NCI-H2029 treated with DMSO at 0.1 percent for 48 hours (cell line): ENCODE measurements around the gene PTS.

ENCODE experiments used
- DNase-seq: peaks from one replicate; lab custom pipeline; 2025; lab: John Stamatoyannopoulos, UW

PTS gene

DNA sequence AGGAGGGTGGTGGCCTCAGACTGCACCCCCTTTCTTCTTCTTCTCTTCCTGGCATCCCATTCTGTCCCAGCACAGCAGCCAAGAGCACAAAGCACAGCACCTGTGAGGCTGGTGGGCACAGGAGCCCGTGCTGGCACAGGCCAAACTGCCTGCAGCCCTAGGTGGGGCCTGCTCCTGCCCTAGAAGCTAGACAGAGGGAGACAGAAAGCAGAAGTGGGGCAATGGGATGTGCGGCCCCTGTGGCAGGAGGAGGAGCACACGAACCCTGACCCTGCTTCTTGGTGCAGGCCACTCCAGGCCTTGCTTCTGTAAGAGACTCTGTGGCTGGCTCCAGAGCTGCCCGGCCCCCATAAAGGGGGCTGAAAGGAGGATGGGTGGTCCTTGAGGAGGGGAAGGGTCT is 3.9 kb upstream of the PTS start:
- no peak for DNase-seq

DNA sequence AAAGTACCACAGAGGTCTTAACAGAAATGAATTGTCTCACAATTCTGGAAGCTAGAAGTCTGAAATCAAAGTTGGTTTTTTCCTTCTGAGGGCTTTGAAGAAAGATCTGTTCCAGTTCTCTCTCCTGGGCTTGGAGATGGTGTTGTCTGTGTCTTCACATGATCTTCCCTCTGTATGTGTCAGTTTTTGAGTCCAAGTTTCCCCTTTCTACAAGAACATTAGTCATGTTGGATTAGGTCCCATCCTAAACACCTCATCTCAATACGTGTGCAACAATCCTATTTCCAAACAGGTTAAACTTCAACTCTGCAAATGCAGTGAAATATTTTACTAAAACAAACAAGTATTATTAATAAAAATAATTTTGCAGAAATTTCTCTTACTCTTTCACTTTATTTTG is 3.1 kb upstream of the PTS start:
- no peak for DNase-seq

DNA sequence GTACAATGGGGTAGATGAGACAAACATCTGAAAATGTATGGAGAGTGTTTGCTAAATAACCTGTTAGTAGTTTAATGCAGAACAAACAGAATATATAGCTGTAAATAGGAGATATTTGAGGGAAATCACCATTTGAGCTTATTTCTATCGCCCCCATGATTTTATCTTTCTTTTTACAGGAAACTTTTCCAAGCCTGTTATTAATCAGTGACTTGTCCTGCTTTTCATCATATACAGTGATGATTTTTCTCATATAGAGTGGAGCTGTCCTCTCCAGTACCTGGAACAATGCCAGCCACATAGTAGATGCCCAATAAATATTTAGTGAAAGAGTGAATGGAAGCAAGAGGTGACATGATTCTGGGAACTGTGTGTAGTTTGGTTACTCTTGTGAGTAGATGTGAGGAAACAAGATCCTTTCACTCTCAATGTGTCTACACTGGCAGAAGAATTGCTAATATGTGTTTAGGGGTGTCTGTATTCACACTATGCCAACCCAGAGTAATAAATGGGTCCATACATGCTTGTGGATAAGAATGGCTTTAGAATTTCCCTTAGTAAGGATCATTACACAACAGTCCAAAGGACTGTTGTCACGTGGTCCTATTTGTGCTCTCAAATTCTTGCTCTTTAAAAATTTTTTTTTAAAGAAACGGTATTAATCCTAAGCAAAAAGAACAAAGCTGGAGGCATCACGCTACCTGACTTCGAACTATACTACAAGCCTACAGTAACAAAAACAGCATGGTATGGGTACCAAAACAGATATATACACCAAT is 2.3 kb upstream of the PTS start:
- DNase-seq: no peak

DNA sequence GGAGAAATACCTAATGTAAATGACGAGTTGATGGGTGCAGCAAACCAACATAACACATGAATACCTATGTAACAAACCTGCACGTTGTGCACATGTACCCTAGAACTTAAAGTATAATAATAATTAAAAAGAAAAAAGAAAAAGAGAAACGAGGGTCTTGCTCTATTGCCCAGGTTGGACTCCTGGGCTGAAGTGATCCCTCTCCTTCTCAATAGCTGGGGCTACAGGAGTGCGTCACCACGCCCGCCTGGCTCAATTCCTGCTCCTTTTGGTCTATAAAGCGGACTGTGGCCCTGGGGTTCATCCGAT is 521 bp upstream of the PTS start:
- DNase-seq: no peak

DNA sequence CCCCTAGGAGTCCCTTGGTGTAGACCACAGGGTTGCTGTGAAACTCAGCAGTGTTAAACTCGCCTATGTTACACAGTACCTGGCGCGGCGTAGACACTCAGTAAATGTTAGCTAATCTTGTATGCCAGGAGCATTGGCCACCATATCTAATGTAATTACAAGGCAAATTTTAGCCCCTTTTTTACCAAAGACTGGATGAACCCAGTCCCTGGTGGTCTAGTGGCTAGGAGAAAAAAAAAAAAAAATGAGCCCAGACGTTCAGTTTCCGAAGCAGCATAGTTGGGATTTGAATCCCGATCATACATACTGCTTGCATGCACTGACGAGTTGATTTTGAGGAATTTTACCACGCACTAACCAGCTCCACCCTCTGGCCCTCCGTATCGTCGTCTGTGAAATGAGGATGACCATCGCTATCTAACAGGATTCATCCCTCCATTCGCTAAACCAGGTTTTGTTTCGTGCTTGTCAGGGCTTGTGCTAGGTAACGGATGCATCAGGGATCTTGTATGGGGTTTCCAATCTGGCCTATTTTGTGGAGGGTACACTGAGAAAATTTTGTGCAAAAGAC is 688 bp downstream of the PTS start:
- no peak for DNase-seq

DNA sequence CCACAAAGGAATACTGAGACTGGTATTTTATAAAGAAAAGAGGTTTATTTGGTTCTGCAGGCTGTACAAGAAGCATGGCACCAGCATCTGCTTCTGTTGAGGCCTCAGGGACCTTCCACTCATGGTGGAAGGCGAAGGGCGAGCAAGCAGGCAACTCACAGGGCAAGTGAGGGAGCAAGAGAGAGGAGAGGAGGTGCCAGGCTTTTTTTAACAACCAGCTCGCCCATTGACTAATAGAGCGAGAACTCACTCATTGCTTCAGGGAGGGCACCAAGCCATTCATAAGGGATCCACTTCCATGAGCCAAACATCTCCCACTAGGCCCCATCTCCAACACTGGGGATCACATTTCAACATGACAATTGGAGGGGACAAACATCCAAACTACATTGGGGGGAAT is 1.2 kb downstream of the PTS start:
- no peak for DNase-seq

DNA sequence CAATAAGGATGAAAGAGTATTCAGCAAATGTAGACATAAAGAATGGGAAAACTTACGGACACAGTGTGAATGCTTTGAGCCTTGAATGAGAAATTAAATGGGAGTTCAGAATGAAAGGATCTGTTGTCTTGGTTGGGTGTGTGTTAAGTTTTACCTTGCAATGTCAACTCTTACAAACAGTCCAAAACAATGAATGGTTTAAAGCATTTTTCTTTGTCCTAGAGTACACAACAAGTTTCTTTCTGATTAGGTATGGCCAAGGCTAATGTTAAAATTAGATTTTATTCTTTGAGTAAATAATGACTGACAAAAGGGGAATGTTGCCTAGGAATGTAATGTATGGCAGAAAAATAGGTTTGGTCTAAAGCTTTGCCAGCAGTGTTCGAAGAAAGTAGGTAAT is 2.5 kb downstream of the PTS start:
- DNase-seq: no peak

DNA sequence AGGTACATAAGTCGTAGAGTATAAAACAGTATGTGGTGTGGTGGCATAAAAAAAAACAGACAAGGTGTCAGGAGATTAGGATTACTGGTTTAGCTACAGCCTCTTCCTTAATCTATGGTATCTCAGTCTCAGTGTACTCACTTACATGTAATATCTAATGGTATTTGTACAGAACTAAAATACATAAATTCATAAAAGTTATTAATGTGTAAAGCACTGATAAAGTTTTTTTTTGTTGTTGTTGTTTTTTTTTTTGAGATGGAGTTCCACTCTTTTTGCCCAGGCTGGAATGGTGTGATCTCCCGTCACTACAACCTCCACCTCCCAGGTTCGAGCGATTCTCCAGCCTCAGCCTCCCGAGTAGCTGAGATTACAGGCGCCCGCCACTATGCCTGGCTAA is 2.9 kb downstream of the PTS start:
- DNase-seq: no peak

DNA sequence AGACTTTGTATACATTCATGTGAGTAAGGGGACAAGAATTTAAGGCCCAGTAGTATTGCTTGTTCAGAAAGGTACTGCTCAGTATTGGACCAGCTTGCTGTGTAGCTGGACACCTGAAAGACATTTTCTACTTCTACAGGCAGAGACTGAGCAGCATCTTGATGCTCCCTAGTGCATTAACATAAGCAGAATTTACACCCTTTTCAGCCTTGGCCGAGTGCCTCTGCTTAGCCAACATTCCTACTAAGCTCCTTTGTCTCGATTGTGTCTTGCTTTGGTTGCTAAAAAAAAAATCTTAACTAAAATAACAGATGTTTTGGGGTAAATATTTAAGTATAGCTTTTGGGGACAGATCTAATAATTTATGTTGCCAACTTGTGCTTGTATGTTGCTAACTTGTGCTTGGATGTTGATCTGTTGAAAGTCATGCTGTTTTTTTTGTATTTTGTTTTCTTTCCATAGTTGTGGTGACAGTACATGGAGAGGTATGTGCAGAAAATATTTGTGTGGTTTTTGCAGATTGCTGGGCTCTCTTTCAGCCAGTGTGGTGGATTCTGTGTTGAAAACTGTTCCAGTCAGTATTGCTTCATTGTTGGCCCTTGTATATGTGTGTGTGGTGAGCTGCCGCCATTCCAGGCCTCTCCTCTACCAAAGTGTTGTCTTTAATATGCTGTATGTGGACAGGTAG is 3.7 kb downstream of the PTS start:
- DNase-seq: no peak

DNA sequence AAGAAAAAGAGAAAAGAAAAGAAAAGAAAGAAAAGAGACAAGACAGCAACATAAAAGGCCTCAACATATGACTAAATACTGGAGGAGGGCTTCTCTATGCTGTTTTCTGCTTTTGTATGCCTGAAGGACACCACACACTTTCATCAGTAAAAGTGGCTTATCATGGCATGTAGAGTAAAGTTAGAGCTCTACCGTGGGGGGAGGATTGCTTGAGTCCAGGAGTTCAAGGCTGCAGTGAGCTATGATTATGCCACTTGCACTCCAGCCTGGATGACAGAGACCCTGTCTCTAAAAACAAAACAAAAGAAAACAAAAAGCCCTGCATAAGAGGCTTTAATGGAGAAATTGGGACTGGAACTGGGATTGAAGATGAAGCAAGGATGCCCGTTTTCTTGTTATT is 5.7 kb downstream of the PTS start:
- DNase-seq: no peak

DNA sequence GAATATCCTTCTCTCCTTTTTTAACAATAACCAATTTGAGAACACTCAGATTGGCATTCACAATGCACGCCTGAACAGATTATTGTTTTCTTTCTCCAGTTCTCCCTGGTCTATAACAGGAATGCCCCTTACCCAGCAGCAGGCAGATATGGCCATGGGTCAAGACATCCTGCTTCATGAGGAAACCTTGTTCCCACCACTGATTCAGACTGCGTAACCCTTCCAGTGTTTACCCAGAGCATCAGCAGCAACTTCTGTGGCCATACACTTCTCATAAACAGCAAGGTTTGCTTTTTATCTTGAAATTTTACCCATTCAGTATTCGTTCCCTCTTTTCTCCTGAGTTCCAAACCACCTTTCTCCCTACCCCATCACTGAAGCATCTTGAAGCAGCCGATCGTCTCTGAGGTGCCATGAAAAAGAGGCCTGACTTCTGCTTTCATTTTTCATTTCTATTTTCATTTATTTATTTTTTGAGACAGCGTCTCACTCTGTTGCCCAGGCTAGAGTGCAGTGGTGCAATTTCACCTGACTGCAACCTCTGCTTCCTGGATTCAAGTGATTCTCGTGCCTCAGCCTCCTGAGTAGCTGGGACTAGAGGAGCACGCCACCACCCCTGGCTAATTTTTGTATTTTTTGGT is 9.6 kb downstream of the PTS start:
- no peak for DNase-seq

DNA sequence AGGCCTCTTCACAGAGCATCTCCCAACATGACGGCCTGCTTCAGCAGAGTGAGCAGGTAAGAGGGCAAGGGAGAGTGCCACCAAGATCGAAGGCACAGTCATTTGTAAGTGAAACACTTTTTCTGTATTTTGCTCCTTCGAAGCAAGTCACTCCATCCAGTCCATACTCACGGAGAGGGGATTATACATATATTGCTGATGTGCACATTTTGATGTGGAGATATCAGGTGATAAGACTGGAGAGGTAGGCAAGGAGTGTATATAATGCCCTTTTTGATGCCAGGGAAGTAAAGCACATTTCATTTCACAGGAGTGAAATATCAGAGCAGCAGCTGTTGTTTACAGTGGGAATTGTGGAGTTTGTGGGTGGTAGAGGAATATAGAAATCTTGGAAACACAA is 11.2 kb downstream of the PTS start:
- no peak for DNase-seq

DNA sequence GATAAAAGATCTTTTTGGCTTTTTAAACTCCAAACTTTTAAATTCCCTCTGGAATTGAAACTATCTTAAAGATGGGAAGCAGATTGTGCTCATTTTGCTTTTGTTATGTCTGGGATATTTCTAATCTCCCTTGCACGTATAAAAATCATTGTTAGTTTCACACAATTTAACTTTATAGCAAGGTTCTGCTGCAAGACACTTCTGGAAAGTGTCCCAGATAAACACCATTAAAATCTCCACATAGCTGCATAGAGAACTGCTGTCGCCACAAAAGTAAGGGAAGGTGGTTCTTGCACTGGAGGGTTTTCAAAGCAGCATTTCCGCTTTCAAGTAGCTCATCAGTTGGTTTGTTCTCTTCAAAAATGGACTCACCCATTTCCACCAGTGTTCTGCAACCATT is 11.8 kb downstream of the PTS start:
- DNase-seq: no peak

DNA sequence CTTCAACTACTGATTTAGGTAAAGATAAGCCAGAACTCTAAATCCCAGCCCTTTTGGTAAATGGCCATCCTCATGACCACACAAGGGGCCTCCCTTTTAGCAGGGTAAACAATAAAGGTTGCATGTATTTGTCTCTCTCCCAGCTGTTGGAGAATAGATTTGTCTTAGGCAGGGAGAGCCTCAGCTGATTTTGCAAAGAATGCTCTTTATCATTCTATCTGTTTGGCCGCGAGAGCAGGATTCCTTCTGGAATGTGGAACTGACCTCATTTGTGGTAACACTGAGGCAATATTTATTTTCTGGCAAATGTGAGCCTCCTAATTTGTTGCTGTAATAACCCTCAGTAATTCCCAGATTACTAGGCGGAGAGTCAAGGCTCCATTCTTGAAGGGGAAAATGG is 15.3 kb downstream of the PTS start:
- no peak for DNase-seq

DNA sequence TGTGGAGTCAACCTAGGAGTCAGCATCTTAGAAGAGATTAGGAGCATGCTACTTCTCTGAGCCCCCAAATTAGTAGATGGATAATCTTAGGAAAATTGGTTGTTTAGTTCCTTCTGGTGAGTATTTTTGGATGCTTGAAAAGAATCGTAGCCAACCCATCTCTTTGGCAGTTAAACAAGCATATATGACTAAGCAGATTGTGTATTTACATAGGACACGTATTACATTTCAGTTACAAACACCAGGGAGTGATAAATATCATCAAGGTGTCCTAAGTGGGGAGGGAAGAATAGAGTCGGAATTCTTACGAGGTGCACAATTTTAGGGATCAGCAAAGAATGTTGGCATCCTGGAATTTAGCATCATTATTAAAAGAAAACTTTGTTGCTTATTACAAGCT is 21.0 kb downstream of the PTS start:
- DNase-seq: no peak

DNA sequence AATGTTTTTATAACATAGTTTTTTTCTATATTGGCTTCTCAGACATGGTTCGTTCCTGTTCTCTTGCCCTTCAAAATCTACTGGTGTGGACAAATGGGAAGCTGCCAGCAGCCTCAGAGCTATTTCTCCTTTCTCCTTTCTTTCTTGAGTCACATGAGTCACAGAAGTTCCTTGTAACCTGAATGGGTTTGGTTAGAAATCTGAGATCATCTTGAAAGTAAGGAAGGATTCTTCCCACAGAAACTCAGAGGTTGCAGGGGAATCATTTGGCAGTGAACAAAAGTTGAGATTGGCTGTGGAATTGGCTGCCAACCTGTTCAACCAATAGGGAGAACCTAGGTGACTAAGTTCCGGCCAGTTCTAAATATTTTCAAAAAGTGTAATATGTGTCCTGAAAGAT is 22.0 kb downstream of the PTS start:
- no peak for DNase-seq

DNA sequence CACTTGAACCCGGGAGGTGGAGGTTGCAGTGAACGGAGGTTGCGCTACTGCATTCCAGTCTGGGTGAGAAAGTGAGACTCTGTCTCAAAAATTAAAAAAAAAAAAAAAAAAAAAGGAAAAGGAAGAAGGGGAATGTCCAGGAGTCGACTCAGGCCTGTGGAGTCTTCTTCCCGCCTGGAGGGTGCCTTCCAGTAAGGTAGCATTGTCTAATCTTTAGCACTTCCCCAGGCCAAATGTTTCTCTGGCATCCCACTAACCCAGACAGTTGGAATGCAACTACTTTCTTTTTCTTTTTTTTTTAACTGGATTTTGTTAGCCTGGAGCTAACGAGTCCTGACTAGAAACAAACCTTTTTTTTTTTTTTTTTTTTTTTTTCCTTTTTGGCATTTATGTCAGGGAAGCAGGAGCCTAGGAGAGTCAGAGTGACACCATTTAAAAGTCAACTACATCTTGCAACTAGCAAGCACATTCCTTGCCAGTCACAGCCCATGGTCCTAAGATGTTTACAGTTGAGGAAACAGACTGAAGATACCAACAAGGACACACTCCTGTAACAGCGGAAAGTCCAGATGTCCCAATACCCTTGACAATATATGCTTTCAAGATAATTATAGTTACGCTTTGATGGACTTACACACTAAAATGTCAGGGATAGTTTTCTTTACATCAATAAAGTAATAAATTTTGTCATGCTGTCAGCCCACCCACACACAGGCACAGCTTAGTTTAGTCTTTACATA is 23.8 kb downstream of the PTS start:
- DNase-seq: no peak

DNA sequence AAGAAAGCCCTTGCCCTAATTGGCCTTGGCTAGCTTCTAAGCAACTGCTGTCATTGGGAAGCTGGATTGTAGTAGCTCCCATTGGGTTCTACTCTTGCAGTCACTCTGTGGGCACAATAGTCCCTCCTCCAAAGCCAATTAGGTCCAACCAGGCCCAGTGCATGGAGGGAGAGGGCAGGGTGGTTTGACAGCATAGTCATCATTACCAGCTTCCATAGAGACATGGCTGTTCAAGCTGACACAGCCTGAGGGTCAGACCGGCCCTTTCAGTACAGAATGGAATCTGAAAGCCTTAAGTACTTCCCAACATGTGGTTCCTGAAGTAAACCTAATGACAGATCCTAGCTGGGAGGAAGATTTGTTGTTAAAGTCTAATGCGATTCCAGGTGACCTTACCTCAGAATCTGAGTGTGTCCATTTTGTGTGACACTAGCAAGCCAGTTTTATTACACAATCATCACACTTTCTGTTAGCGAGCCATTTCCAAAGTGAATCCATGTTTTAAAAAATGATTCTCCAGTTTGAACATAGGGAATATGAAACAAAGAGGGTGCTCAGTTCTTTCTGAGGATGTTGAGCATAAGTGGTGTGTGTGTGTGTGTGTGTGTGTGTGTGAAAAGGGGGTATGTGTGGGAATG is 27.5 kb downstream of the PTS start:
- no peak for DNase-seq

DNA sequence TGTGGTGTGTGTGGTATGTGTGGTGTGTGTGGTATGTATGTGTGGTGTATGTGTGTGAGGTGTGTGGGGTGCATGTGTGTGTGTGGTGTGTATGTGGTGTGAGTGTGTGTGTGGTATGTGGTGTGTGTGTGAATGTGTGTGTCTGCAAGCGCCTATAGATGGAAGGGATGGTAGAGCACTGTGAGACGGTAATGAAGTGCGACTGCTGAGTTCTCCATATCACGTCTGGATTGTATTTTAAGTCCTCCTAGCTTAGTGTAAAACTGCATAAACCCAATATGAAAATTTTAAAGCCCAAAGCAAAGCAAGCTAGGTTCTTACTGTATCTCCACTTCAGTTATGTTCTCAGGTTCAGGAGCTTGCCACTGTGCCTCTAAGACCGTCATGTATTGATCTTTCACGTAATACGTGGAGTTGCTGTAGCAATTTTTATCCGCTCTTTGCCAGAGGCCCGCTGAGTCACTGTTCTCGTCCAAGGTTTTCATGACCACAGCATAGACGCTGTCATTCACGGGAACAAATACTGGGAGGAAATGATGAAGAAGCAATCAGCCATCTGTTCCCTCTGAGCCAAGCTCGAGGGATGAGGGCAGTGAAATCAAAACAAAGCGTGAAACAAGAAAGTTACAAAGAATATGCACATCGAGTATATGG is 29.0 kb downstream of the PTS start:
- DNase-seq: no peak

DNA sequence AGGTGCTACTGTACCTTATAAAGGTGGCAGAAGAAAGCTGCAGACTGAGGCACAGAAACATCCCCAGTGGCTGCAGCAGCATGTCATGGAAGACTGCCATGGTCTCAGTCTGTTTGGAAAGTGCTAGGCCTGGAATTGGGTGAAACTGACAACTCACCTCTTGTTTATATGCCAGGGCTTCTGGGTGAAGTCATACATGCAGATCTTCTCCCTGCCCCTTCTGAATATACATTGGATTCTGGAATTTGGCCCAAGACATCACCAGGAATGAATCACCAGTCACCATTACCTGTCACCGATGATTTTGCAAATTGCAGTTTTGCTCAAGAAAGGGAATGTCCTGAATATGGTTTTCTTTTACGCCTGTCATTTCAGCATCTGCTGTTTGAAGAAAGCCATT is 34.3 kb downstream of the PTS start, which contains the start of gene PLET1:
PLET1 (minus strand) TSS at position 371 of the 400 bp plus-strand sequence; CDS start at position 100, 271 bp downstream.
- DNase-seq: no peak

DNA sequence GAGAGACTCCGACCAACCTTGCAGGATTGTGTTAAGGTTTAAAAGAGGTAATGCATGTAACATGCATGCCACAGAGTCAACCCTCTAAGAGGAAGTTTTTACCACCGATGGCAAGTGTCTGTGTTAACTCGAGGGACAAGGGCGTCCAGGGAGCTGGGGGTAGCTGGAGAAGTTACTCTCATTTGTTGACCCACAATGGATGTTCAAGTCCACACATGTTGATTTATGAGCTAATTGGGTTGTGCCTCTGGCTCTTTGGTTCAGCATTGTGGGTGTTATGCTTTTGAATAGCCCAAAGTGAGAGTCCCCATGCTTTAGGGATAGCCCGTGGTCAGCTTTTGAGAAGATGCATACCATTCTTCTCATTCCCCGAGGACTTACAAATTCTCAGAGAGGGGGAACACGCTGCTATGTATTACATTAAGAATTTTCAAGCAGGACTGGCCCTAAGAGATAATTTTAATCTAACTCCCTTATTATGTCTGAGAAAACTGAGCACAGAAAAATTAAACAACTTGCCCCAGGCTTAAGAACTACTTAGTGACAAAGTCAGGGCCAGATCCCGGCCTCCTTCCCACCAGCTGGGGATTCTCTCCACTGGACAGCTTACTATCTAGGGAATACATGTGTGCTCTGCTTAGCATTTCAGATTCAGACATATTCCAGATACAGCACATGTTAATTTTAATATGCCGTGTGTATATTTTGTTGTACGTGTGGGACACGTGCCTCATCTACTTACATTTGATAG is 39.6 kb downstream of the PTS start:
- DNase-seq: no peak
